HUES64 (cell line): ENCODE results near the gene TXNRD1.
A peak's percentile ranks its signal among the peaks of the same experiment; 100 is the strongest.

Experiments used
- H3K27ac ChIP-seq: 2 replicates; pipeline ENCODE4 v1.7.0; 2013; ENCODE audit warnings: low read depth, low read length, inconsistent platforms
- H3K27me3 ChIP-seq: 2 replicates; pipeline ENCODE4 v1.6.1; 2013; ENCODE audit warnings: mild to moderate bottlenecking, low read length; ENCODE audit not compliant: insufficient read depth
- H3K36me3 ChIP-seq: 2 replicates; pipeline ENCODE4 v1.6.1; 2013; ENCODE audit warnings: mild to moderate bottlenecking, low read length; ENCODE audit not compliant: insufficient read depth
- H3K4me1 ChIP-seq: 2 replicates; pipeline ENCODE4 v1.6.1; 2013; ENCODE audit warnings: mild to moderate bottlenecking, low read length, moderate library complexity; ENCODE audit not compliant: insufficient read depth
- H3K4me3 ChIP-seq: 2 replicates; pipeline ENCODE4 v1.5.1; 2013; ENCODE audit warnings: mild to moderate bottlenecking, low read length, moderate library complexity
- H3K9ac ChIP-seq: 2 replicates; pipeline ENCODE4 v1.6.1; 2013; ENCODE audit warnings: mild to moderate bottlenecking, low read depth, low read length
- H3K9me3 ChIP-seq: 2 replicates; pipeline ENCODE4 v1.6.1; 2013; ENCODE audit warnings: low read depth, low read length; ENCODE audit not compliant: insufficient read depth
- WGBS: fragments of 150-250, 120-280 bp; methylation state at CpG from one replicate; pipeline ENCODE4 v1.1.7; 2013; ENCODE audit warnings: missing lambda C conversion rate; 5-methylcytosine and 5-hydroxymethylcytosine counted together

TXNRD1 gene

DNA sequence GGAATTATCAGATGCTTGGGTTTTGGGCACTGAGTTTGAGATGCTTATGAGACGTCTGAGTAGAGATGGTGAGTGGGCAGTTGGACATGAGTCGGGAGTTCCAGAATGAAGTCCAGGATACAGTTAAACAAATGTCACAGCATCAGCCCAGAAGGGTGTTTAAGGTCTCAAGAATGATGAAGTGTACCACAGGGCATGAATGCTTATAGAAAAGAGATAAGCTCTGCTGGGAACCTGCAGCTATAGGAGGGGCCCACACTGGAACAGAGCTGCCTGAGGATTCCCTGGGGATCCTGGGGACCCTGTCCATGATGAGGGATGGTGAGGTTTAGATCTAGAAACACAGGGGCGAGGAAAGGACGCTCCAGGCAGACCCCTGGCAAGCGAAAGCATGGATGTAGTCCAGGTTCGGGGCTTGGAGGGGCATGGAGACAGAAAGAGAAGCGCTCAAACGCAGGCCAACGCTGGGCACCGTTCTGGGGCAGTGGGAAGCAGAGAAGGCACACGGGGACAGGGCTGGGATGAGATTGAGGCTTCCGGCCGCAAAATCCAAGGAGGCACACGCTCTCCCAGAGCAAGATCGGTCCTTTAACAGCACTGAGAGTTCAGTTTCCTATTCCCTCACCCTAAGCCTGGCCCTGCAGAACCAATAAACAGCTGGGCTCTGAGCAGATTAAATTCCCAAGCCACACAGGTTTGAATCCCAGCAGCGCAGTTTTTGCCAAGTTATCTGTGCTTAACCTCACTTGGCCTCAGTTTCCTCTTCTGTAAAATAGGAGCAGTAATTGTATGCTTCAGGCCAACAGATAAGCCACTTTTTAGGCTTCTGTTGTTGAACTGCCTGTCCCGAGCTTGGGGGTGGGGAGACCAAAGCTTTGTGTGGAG lies 140.9 kb downstream of the TXNRD1 start:
- 90% methylated on average over 17 of the region's 17 CpGs for WGBS
- Histone ChIP-seq H3K27ac (no peak overlapping the region), H3K4me1 (peaks cover 3% of the 10 kb centered on the region; the same call in 1 of the 2 replicates)

DNA sequence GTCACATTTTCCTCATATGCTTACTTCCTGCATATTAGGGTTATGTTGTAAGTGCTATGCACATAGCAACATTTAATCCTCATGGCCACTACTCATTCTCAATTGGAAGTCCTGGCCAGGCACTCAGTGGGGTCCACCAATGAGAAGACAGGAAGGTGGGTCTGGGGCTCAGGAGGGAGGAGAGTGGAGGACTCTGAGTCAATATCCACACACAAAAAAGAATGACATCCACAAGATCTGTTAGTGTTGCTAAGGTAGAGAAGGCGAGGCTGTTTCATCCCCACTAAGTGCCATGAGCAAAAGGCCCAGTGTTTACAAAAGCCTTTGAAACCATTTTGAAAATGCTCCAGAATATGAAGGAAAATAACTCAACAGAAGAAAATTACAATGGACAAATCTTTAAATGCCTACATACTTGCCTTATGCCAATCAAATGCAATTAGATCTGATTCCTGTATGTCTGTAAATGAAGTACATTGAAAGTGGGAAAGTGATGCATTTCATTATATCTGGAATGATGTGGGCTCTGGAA lies 141.9 kb downstream of the TXNRD1 start:
- Histone ChIP-seq H3K9ac (no peak overlapping the region), H3K4me1 (no peaks in the 10 kb centered on the region), H3K36me3 (peaks cover 21% of the 10 kb centered on the region), H3K4me3 (no peak overlapping the region), H3K27me3 (no peaks in the 10 kb centered on the region), H3K9me3 (0 out of 2 replicates have a peak, but pooled peaks cover 2% of the 10 kb centered on the region), H3K27ac (no peak overlapping the region)
- WGBS, result 100% methylated on average over 1 of the region's 1 CpG

More for the DNA sequence above, 140.9 kb downstream of the TXNRD1 start:
- no peak overlapping the region for H3K9ac ChIP-seq
- no peak overlapping the region for H3K4me3 ChIP-seq
- peaks cover 26% of the 10 kb centered on the region for H3K36me3 ChIP-seq
- 0 out of 2 replicates have a peak, but pooled peaks cover 2% of the 10 kb centered on the region for H3K9me3 ChIP-seq
- H3K27me3 ChIP-seq, result no peaks in the 10 kb centered on the region

DNA sequence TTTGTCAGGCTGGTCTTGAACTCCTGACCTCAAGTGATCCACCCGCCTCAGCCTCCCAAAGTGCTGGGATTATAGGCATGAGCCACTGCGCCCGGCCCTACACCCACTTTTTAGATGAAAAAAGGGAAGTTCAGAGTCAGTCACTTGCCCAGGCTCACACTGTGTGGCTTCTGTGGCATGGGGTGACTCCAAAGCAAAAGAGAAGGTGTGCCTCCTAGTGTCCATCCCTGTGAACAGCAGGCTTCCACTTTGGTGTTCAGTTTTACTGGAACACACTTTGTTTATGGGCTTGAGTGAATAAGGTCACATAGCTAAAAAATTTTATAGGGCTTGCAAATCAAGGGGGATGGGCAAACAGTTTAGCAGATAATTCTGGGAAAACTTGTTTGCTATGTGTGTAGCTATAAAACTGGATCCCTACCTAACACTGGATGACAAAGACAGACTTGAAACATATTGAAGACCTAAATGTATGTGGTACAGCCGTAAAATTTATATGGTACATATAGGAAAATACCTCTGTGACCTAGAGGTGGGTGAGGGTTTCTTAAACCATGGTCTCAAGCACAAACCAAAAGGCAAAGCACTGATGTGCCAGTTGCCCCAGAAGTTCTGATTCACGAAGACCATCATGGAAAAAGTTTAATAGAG lies 142.9 kb downstream of the TXNRD1 start:
- no peak overlapping the region for H3K27ac ChIP-seq
- WGBS, result 88% methylated on average over 5 of the region's 5 CpGs
- H3K4me3 ChIP-seq, result no peak overlapping the region
- no peaks in the 10 kb centered on the region for H3K4me1 ChIP-seq
- peaks cover 12% of the 10 kb centered on the region for H3K36me3 ChIP-seq
- H3K9me3 ChIP-seq, result 0 out of 2 replicates have a peak, but pooled peaks cover 2% of the 10 kb centered on the region
- no peaks in the 10 kb centered on the region for H3K27me3 ChIP-seq
- H3K9ac ChIP-seq, result no peak overlapping the region

DNA sequence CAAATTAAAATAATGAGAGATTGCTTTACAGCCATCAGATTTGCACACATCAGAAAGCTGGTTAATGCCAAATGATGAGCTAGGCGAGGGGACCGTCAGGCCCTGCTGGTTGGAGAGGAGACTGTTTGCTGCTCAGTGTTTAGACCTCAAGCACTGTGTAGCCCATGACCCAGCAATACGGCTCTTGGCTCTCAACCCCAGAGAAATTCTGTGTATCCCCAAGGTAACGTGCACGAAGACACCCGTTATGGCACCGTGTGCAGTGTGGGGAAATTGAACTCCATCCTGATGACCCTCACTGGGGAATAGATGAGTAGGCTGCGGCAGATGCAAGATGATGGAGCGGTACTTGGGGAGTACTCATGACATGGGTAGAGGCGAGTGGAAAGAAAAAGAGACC lies 143.6 kb downstream of the TXNRD1 start:
- no peak overlapping the region for H3K27ac ChIP-seq
- WGBS, result 96% methylated on average over 10 of the region's 10 CpGs
- H3K4me3 ChIP-seq, result no peak overlapping the region
- no peaks in the 10 kb centered on the region for H3K4me1 ChIP-seq
- H3K27me3 ChIP-seq, result no peaks in the 10 kb centered on the region
- peaks cover 9% of the 10 kb centered on the region for H3K36me3 ChIP-seq
- H3K9me3 ChIP-seq, result 0 out of 2 replicates have a peak, but pooled peaks cover 2% of the 10 kb centered on the region
- no peak overlapping the region for H3K9ac ChIP-seq

DNA sequence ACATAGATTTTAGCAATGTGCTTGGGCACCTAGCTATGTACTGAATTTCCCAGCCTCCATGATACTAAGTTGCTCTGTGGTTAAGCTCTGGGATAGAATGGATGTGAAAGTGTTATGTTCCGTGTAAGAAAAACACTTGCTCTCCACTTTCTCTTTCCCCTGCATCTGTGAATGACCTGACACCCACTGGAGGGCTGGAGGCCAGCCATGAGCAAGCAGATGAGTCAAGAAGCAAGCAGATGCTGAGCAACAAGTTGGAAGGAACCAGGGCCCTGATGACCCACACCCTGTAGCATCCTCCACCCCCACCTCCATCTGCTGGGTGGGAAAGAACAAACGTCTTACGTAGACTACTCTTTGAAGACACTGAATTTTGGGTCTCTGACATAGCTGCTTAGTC lies 144.6 kb downstream of the TXNRD1 start:
- Histone ChIP-seq H3K9me3 (0 out of 2 replicates have a peak, but pooled peaks cover 2% of the 10 kb centered on the region), H3K27ac (no peak overlapping the region), H3K4me1 (no peaks in the 10 kb centered on the region), H3K36me3 (peaks cover under 1% of the 10 kb centered on the region), H3K9ac (no peak overlapping the region), H3K27me3 (no peaks in the 10 kb centered on the region), H3K4me3 (no peak overlapping the region)
- WGBS, result 90% methylated on average over 3 of the region's 3 CpGs

DNA sequence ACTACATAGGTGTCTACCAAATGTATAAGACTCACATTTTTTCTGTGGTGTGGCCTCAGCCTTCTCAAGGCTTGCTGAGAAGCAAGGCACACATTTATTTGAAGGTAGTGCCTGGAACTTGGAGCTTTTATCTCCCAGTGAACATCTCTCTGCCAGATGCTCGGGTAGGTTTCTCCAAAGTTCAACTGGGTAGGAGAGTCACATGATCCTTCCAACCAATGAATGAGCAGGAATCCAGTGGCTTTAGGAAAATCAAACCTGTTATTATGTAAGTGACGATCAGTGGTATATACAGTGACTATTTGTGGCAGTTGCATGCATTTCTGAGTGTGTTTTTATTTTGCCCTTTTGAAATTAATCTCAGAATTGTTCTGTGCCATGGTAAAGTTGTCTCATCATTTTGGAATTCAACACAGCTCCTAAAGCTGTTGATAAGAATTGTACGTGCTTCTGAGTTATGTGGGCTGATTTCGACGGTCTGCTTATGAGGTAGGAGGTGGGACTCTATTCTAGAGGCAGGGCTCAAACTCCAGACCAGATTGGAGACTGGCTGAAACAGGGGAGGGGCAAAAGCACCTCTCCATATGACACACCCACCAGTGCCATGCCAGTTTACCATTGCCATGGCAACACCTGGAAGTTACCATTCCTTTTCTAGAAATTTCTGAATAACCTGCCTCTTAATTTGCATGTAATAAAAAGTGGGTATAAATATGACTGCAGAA lies 145.6 kb downstream of the TXNRD1 start:
- WGBS, result 93% methylated on average over 5 of the region's 5 CpGs
- H3K27ac ChIP-seq, result no peak overlapping the region
- no peaks in the 10 kb centered on the region for H3K27me3 ChIP-seq
- H3K4me1 ChIP-seq, result no peaks in the 10 kb centered on the region
- 0 out of 2 replicates have a peak, but pooled peaks cover 2% of the 10 kb centered on the region for H3K9me3 ChIP-seq
- no peaks in the 10 kb centered on the region for H3K36me3 ChIP-seq
- no peak overlapping the region for H3K4me3 ChIP-seq
- H3K9ac ChIP-seq, result no peak overlapping the region

DNA sequence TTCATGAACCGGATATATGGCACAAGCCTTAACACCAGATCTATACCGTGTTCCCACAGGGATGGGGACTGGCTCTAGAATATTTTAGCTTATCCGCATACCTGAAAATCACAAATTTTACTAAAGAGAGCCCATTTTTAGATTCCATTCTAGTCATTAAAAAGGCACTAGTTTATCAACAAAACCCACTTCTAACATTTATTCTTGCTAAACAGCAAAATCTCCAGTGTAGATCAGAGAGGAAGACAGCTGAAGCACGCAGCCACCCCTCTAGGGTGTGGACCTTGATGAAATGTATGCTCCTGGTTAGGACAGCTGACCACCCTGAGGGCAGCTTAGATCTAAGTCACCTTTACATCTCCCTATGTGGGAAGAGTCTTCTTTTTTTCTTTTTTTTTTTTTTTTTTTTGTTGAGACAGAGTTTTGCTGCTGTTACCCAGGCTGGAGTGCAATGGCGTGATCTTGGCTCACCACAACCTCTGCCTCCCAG lies 150.4 kb downstream of the TXNRD1 start:
- Histone ChIP-seq H3K4me1 (peaks cover 11% of the 10 kb centered on the region), H3K27me3 (no peaks in the 10 kb centered on the region), H3K9me3 (peaks cover 7% of the 10 kb centered on the region), H3K9ac (no peak overlapping the region), H3K4me3 (no peak overlapping the region), H3K27ac (no peak overlapping the region), H3K36me3 (no peaks in the 10 kb centered on the region)
- WGBS, result 96% methylated on average over 5 of the region's 5 CpGs

DNA sequence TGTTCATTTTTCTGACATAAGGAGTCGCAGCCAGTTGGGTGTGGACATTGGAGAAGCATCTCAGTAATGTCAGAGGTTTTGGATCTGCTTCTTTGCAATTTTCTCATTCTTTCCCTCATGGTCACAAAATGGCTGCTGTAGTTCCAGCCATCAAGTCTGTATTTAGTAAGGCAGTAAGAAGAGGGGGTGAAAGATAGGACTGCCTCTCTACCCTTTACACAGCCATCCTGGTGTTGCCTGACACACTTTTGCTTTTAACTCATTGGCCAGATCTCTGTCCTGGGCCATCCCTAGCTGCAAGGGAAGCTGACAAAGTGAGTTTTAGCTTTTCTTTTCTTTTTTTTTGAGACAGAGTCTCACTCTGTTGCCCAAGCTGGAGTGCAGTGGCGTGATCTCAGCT lies 154.1 kb downstream of the TXNRD1 start:
- Histone ChIP-seq H3K36me3 (no peaks in the 10 kb centered on the region), H3K9ac (no peak overlapping the region), H3K27ac (no peak overlapping the region), H3K4me1 (peaks cover 18% of the 10 kb centered on the region), H3K4me3 (no peak overlapping the region), H3K27me3 (no peaks in the 10 kb centered on the region), H3K9me3 (peaks cover 7% of the 10 kb centered on the region)
- 88% methylated on average over 2 of the region's 2 CpGs for WGBS

DNA sequence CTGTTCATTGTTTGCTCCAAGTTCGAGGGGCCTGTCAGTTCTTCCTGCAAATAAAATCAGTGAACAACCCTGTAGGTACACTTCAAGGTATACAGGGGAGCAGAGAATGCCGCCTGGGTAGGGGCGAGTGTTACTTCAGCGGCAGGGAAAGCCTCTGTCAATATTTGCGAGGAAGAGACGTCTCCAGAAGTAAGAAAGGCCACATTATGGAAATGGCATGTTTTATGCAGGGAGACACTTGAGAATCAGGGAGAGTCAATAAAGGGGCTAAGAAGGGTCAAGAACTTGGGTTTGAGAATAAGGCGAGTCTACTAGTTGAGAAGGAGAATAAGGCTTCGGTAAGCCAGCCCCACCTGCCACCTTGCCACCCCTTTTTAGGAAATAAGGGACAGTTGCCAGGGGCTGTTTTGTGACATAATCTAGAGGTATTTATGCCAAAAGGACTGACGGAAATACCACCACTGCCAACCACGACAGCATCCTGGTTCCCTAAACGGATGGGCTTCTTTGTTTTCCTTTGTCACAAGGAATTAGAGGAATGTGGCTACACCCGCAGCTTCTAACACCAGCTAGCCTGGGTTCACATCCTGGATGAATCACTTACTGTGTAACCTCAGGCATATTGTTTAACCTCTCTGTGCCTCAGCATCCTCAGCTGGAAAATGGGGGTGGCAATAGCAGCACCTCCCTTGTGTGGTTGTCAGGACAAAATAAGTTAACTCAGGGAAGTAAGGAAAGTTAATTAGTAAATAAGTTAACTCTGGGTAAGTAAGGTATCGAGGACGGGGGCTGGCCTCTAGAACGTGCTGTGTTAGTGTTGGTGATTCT lies 155.7 kb downstream of the TXNRD1 start:
- Histone ChIP-seq H3K4me3 (no peak overlapping the region), H3K27ac (peak overlapping the region; percentile 80), H3K9me3 (peaks cover 7% of the 10 kb centered on the region), H3K27me3 (no peaks in the 10 kb centered on the region), H3K9ac (no peak overlapping the region; the same call in 1 of the 2 replicates), H3K36me3 (no peaks in the 10 kb centered on the region), H3K4me1 (peaks cover 18% of the 10 kb centered on the region)
- WGBS, result 62% methylated on average over 15 of the region's 15 CpGs

DNA sequence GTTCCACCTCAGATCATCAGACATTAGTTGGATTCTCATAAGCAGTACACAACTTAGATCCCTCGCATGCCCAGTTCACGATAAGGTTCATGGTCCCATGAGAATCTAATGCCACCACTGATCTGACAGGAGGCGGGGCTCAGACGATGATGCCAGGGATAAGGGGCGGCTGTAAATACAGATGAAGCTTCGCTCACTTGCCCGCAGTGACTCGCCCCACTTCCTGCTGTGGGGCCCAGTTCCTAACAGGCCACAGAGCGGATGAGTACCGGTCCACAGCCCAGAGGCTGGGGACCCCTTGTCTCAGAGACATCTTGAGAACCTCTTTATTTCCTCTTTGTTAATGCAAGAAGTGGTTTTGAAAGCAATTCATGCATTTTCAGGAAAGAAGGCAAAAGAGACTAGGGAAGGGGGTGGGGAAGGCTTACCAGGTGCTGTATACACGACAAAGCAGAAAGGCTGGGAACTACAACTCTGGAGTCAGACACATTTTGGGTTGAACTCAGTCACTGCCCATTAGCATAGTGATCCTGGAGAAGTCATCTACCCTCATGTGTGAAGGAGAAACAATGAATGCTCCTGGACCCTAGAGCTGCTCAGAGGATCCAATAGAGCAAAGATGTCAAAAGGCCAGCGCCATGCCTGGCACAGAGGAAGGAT lies 156.6 kb downstream of the TXNRD1 start:
- 89% methylated on average over 12 of the region's 12 CpGs for WGBS
- Histone ChIP-seq H3K9me3 (peaks cover 7% of the 10 kb centered on the region), H3K36me3 (no peaks in the 10 kb centered on the region), H3K27me3 (no peaks in the 10 kb centered on the region), H3K27ac (peak overlapping the region; percentile 25; the same call in 1 of the 2 replicates), H3K4me1 (peaks cover 18% of the 10 kb centered on the region), H3K9ac (no peak overlapping the region), H3K4me3 (no peak overlapping the region)
